Measurements from ENCODE around the gene CYLD.

Gene CYLD

GRCh38 chr16:50711862-50712559 lies 29.9 kb upstream of the CYLD start:
- Histone ChIP-seq H3K9ac (ENCODE audit: low read length) (no peak overlapping the region), H4K20me1 (ENCODE audit: insufficient read depth, low read length) (no peaks in the 10 kb centered on the region), H3K4me3 (ENCODE audit: low read depth, low read length, poor library complexity, severe bottlenecking) (no peak overlapping the region), H3K27ac (ENCODE audit: low read depth, low read length, poor library complexity, severe bottlenecking) (no peak overlapping the region), H3K27me3 (ENCODE audit: insufficient read depth, low read length) (no peaks in the 10 kb centered on the region), H3F3A (ENCODE audit: insufficient read depth, low read length) (no peaks in the 10 kb centered on the region), H3K36me3 (ENCODE audit: insufficient read depth, low read length) (no peaks in the 10 kb centered on the region), H3K9me3 (ENCODE audit: low read length) (no peaks in the 10 kb centered on the region), H2AFZ (ENCODE audit: low read length) (no peak overlapping the region), H3K4me1 (ENCODE audit: insufficient read depth, low read length, severe bottlenecking) (no peaks in the 10 kb centered on the region), H3K9me2 (ENCODE audit: low read depth, low read length) (no peaks in the 10 kb centered on the region), H3K4me2 (ENCODE audit: low read length) (no peak overlapping the region), H3K79me2 (ENCODE audit: insufficient read depth, low read length) (no peaks in the 10 kb centered on the region)
- TF ChIP-seq, protein P1, sequence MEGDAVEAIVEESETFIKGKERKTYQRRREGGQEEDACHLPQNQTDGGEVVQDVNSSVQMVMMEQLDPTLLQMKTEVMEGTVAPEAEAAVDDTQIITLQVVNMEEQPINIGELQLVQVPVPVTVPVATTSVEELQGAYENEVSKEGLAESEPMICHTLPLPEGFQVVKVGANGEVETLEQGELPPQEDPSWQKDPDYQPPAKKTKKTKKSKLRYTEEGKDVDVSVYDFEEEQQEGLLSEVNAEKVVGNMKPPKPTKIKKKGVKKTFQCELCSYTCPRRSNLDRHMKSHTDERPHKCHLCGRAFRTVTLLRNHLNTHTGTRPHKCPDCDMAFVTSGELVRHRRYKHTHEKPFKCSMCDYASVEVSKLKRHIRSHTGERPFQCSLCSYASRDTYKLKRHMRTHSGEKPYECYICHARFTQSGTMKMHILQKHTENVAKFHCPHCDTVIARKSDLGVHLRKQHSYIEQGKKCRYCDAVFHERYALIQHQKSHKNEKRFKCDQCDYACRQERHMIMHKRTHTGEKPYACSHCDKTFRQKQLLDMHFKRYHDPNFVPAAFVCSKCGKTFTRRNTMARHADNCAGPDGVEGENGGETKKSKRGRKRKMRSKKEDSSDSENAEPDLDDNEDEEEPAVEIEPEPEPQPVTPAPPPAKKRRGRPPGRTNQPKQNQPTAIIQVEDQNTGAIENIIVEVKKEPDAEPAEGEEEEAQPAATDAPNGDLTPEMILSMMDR (IDR thresholded peaks at IDR 0.05; ENCODE audit: low read length), result no peak
- TF ChIP-seq EZH2 (IDR thresholded peaks at IDR 0.05; ENCODE audit: borderline replicate concordance, low read length), result no peak

GRCh38 chr16:50712560-50712898 lies 29.4 kb upstream of the CYLD start:
- Histone ChIP-seq H3K9ac (ENCODE audit: low read length) (no peak overlapping the region), H3K27me3 (ENCODE audit: insufficient read depth, low read length) (no peaks in the 10 kb centered on the region), H3K79me2 (ENCODE audit: insufficient read depth, low read length) (no peaks in the 10 kb centered on the region), H3K36me3 (ENCODE audit: insufficient read depth, low read length) (no peaks in the 10 kb centered on the region), H3K9me2 (ENCODE audit: low read depth, low read length) (no peaks in the 10 kb centered on the region), H3K4me1 (ENCODE audit: insufficient read depth, low read length, severe bottlenecking) (no peaks in the 10 kb centered on the region), H3K27ac (ENCODE audit: low read depth, low read length, poor library complexity, severe bottlenecking) (no peak overlapping the region), H3K4me2 (ENCODE audit: low read length) (no peak overlapping the region), H3F3A (ENCODE audit: insufficient read depth, low read length) (no peaks in the 10 kb centered on the region), H3K4me3 (ENCODE audit: low read depth, low read length, poor library complexity, severe bottlenecking) (no peak overlapping the region), H2AFZ (ENCODE audit: low read length) (no peak overlapping the region), H3K9me3 (ENCODE audit: low read length) (no peaks in the 10 kb centered on the region), H4K20me1 (ENCODE audit: insufficient read depth, low read length) (no peaks in the 10 kb centered on the region)
- TF ChIP-seq EZH2 (IDR thresholded peaks at IDR 0.05; ENCODE audit: borderline replicate concordance, low read length), result no peak
- TF ChIP-seq, protein P1 (IDR thresholded peaks at IDR 0.05; ENCODE audit: low read length), result no peak

DNA sequence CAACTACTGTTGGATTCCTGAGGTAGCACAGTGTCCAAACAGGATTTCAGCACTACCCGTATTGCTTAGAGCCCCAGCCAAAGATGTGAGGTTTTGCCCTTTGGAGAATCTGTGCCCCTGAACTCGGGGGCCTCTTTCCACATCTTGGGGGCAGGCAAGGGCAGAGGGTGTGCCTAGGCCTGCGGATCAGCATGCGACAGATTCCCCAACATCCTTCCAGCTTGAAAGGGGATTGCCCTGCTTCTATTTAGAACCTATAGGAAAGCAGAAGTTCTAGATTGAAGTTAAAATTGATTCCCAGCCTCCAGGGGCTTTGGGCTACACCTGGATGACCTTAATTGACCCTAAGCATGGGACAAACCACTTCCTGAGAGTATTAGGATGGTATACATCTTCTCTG lies 28.9 kb upstream of the CYLD start:
- TF ChIP-seq EZH2 (IDR thresholded peaks at IDR 0.05; ENCODE audit: borderline replicate concordance, low read length), result no peak
- TF ChIP-seq, protein P1 (IDR thresholded peaks at IDR 0.05; ENCODE audit: low read length), result no peak
- Histone ChIP-seq H3K9ac (ENCODE audit: low read length) (no peak overlapping the region), H3F3A (ENCODE audit: insufficient read depth, low read length) (no peaks in the 10 kb centered on the region), H3K79me2 (ENCODE audit: insufficient read depth, low read length) (no peaks in the 10 kb centered on the region), H2AFZ (ENCODE audit: low read length) (no peak overlapping the region), H3K4me3 (ENCODE audit: low read depth, low read length, poor library complexity, severe bottlenecking) (no peak overlapping the region), H3K27ac (ENCODE audit: low read depth, low read length, poor library complexity, severe bottlenecking) (no peak overlapping the region), H3K9me3 (ENCODE audit: low read length) (no peaks in the 10 kb centered on the region), H3K4me1 (ENCODE audit: insufficient read depth, low read length, severe bottlenecking) (no peaks in the 10 kb centered on the region), H3K27me3 (ENCODE audit: insufficient read depth, low read length) (no peaks in the 10 kb centered on the region), H3K9me2 (ENCODE audit: low read depth, low read length) (no peaks in the 10 kb centered on the region), H3K36me3 (ENCODE audit: insufficient read depth, low read length) (no peaks in the 10 kb centered on the region), H3K4me2 (ENCODE audit: low read length) (no peak overlapping the region), H4K20me1 (ENCODE audit: insufficient read depth, low read length) (no peaks in the 10 kb centered on the region)
